CD4-positive, alpha-beta T cell (primary cell): Measurements from ENCODE around the gene TMED1. TPM values are rescaled to one million over a fixed set of nuclear protein-coding genes. Genes with fewer than 3 reads are reported as not detected.

Experiments
- ATAC-seq: fragments of 200-7000 bp; cut with Tn5 transposase; one replicate; pipeline ENCODE4 v1.10.0; 2022; ENCODE audit warnings: mild to moderate bottlenecking; ENCODE audit not compliant: poor library complexity
- CTCF ChIA-PET: fragments of 350-600 bp; sonication (Branson Sonifier 250); formaldehyde crosslinking; loops from one replicate; lab custom pipeline; 2021; ENCODE audit warnings: antibody characterized with exemption, inconsistent platforms; lab: Charles Lee
- POLR2A ChIA-PET: fragments of 350-600 bp; sonication (Branson Sonifier 250); formaldehyde crosslinking; loops from one replicate; lab custom pipeline; 2021; ENCODE audit warnings: antibody characterized with exemption, inconsistent platforms; lab: Charles Lee
- DNase-seq, 14 experiments: peaks; one replicate each; pipeline ENCODE4 v3.0.0-alpha.2; 2013 to 2020; ENCODE audit warnings: mixed read lengths in 2 of 14
- H3K27ac ChIP-seq, 2 donors: one replicate each; pipeline versions ENCODE4 v1.5.1 to v1.7.0; 2013; ENCODE audit warnings: low read length in 2 of 2, low read depth in 1 of 2, mild to moderate bottlenecking in 1 of 2
- H3K27me3 ChIP-seq, 2 experiments: 1 replicate in 1 of 2; 2 replicates in 1 of 2; pipeline versions ENCODE4 v1.6.1 to v1.7.0; 2013; ENCODE audit warnings: low read length in 2 of 2, control low read depth in 1 of 2, mild to moderate bottlenecking in 1 of 2, moderate library complexity in 1 of 2; ENCODE audit not compliant: insufficient read depth in 2 of 2, control insufficient read depth in 1 of 2
- H3K36me3 ChIP-seq: one replicate; pipeline ENCODE4 v1.6.1; 2013; ENCODE audit warnings: low read length, control low read depth; ENCODE audit not compliant: insufficient read depth
- H3K4me1 ChIP-seq: one replicate; pipeline ENCODE4 v1.6.1; 2013; ENCODE audit warnings: low read length, control low read depth; ENCODE audit not compliant: insufficient read depth
- H3K4me3 ChIP-seq: one replicate; pipeline ENCODE4 v1.5.1; 2013; ENCODE audit warnings: mild to moderate bottlenecking, low read length, moderate library complexity
- H3K9me3 ChIP-seq, 2 experiments: 1 replicate in 1 of 2; 2 replicates in 1 of 2; pipeline versions ENCODE4 v1.6.1 to v1.7.0; 2013; ENCODE audit warnings: low read length in 2 of 2, mild to moderate bottlenecking in 2 of 2, control low read depth in 1 of 2, moderate library complexity in 1 of 2; ENCODE audit not compliant: control insufficient read depth in 1 of 2, insufficient read depth in 1 of 2
- H3K27ac Mint-ChIP-seq: one replicate; pipeline ENCODE4 v1.8.0; 2020; ENCODE audit warnings: mixed read lengths
- H3K27me3 Mint-ChIP-seq: one replicate; pipeline ENCODE4 v1.8.0; 2021; ENCODE audit warnings: mixed read lengths
- H3K36me3 Mint-ChIP-seq: one replicate; pipeline ENCODE4 v1.8.0; 2021; ENCODE audit warnings: low read depth, mixed read lengths
- H3K4me1 Mint-ChIP-seq: one replicate; pipeline ENCODE4 v1.8.0; 2021; ENCODE audit warnings: low read depth, mixed read lengths
- H3K4me3 Mint-ChIP-seq: one replicate; pipeline ENCODE4 v1.8.0; 2020; ENCODE audit warnings: mild to moderate bottlenecking, mixed read lengths
- H3K9me3 Mint-ChIP-seq: one replicate; pipeline ENCODE4 v1.8.0; 2020; ENCODE audit warnings: mixed read lengths
- CTCF ChIP-seq: fragments of 200-600 bp; IDR thresholded peaks from one replicate; pipeline ENCODE4 v1.8.0; 2022; ENCODE audit warnings: antibody characterized with exemption, mild to moderate bottlenecking
- intact Hi-C, 2 experiments: fragments of 100-400 bp; cut with DNase I in 1 of 2; cut with micrococcal nuclease in 1 of 2; formaldehyde crosslinking; loops; one replicate each; pipeline versions ENCODE4 v1.15.1 to v1.9.0; 2023 to 2025; cut with DNase I, micrococcal nuclease
- total RNA-seq, 174 experiments: library from RNA in 2 of 174; stranded (reverse) in 2 of 174; gene quantifications; one replicate each; pipeline ENCODE4 v1.2.3 and lab custom pipeline; 2021 to 2026

TMED1 gene
- total RNA-seq, 2 experiments from 2014 or later = 6.7 to 7.0 TPM

GRCh38 chr19:10800488-10800887 is 35.5 kb downstream of the TMED1 start:
- Mint-ChIP-seq H3K4me1 (peaks cover 16% of the 10 kb centered on the region), H3K27ac (peak overlapping the region; percentile 61), H3K36me3 (peaks cover 74% of the 10 kb centered on the region), H3K27me3 (no peaks in the 10 kb centered on the region), H3K4me3 (no peak overlapping the region), H3K9me3 (no peaks in the 10 kb centered on the region)
- Histone ChIP-seq H3K9me3 (no peaks in the 10 kb centered on the region), H3K4me1 (peaks cover 34% of the 10 kb centered on the region), H3K36me3 (peaks cover 83% of the 10 kb centered on the region), H3K27ac (no peak overlapping the region), H3K27me3 (no peaks in the 10 kb centered on the region), H3K4me3 (no peak overlapping the region)
- intact Hi-C loops = no loop called here
- ATAC-seq (no peak), DNase-seq (no peak)
- ChIA-PET POLR2A (no interaction called here), CTCF (no interaction called here)
- no peak for TF ChIP-seq CTCF

GRCh38 chr19:10797541-10798256 is 38.3 kb downstream of the TMED1 start:
- ATAC-seq (peak; percentile 85), DNase-seq (peak; percentile 52 to 94 (median 74))
- peak overlapping the region; percentile 93 for H3K27ac Mint-ChIP-seq
- H3K4me3 Mint-ChIP-seq = peak overlapping the region; percentile 68
- no peaks in the 10 kb centered on the region for H3K9me3 Mint-ChIP-seq
- peak overlapping the region; percentile 31 for H3K4me3 ChIP-seq
- H3K27me3 Mint-ChIP-seq = no peaks in the 10 kb centered on the region
- CTCF ChIA-PET = interaction anchor here (1.2 kb wide), 2 partner anchors 80 kb away, joined by 3 to 5 read pairs; partner anchors contain the start of gene DNM2
- peaks cover 83% of the 10 kb centered on the region for H3K36me3 ChIP-seq
- no peaks in the 10 kb centered on the region for H3K27me3 ChIP-seq
- H3K4me1 Mint-ChIP-seq = peaks cover 16% of the 10 kb centered on the region
- POLR2A ChIA-PET = interaction anchor here (1.1 kb wide), 1 partner anchor 80 kb away, joined by 5 read pairs; the partner anchor contains the start of gene DNM2
- peaks cover 40% of the 10 kb centered on the region for H3K4me1 ChIP-seq
- intact Hi-C loops = loop anchor here in 1 of 2 experiments (1.0 kb wide), 1 partner anchor 66 kb away; no protein-coding TSS in a partner anchor
- no peaks in the 10 kb centered on the region for H3K9me3 ChIP-seq
- no peak for TF ChIP-seq CTCF
- peaks cover 74% of the 10 kb centered on the region for H3K36me3 Mint-ChIP-seq
- H3K27ac ChIP-seq = peak overlapping the region; percentile 59 to 86

GRCh38 chr19:10797078-10797477 is 38.9 kb downstream of the TMED1 start:
- H3K36me3 Mint-ChIP-seq = peaks cover 73% of the 10 kb centered on the region
- H3K4me1 Mint-ChIP-seq = peaks cover 16% of the 10 kb centered on the region
- ChIA-PET POLR2A (interaction anchor here (1.1 kb wide), 1 partner anchor 80 kb away, joined by 5 read pairs; the partner anchor contains the start of gene DNM2), CTCF (interaction anchor here (1.2 kb wide), 1 partner anchor 80 kb away, joined by 5 read pairs; the partner anchor contains the start of gene DNM2)
- peak overlapping the region; percentile 31 for H3K4me3 ChIP-seq
- H3K27ac Mint-ChIP-seq = peak overlapping the region; percentile 93
- DNase-seq = peak; percentile 17 to 83 (median 44)
- peaks cover 40% of the 10 kb centered on the region for H3K4me1 ChIP-seq
- no peaks in the 10 kb centered on the region for H3K27me3 ChIP-seq
- peaks cover 81% of the 10 kb centered on the region for H3K36me3 ChIP-seq
- peak overlapping the region; percentile 68 for H3K4me3 Mint-ChIP-seq
- TF ChIP-seq CTCF = no peak
- peak; percentile 25 for ATAC-seq
- intact Hi-C loops = loop anchor here in 1 of 2 experiments (1.0 kb wide), 1 partner anchor 66 kb away; no protein-coding TSS in a partner anchor
- peak overlapping the region; percentile 59 to 86 for H3K27ac ChIP-seq
- H3K27me3 Mint-ChIP-seq = no peaks in the 10 kb centered on the region
- H3K9me3 ChIP-seq = no peaks in the 10 kb centered on the region
- no peaks in the 10 kb centered on the region for H3K9me3 Mint-ChIP-seq
